Muscle of arm (tissue), 12 donors: ENCODE data around the gene LPIN1. TPM values are rescaled to one million over a fixed set of nuclear protein-coding genes. Genes with fewer than 3 reads are reported as not detected.

Experiments used
- DNase-seq: peaks from one replicate; pipeline ENCODE4 v3.0.0-alpha.2; 2013
- polyA plus RNA-seq, 12 donors: library from polyadenylated mRNA; unstranded; fragments of 120-200 nt; gene quantifications; one replicate each; pipeline ENCODE4 v1.2.1, GENCODE V29; 2013; ENCODE audit not compliant: insufficient read length in 12 of 12

Gene LPIN1
- polyA plus RNA-seq, 12 donors = 13.8 to 207 (median 21.0) TPM

- DNase-seq = peak; percentile 80
Observed at GRCh38 chr2:11863513-11864328, 117.3 kb downstream of the LPIN1 start.

GRCh38 chr2:11864724-11865123, 118.3 kb downstream of the LPIN1 start:
- DNase-seq = no peak

DNA sequence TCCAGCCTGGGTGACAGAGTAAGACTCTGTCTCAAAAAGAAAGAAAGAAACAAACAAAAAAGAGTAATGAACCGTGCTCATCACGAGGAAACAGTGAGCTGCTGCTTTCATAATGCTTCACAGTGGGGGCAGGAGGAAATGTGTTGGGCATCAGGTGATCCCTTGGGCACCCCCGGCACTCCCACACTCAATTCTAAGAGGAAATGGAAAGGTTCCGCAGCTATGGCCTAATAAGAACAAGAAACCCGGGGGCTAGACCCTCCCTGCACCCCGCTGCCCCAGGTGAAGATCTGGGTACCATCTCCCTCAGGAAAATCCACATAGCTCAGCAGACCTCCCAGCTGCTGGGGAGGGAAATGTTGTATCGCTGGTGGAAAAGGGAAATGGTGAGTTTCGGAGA, 118.9 kb downstream of the LPIN1 start:
- no peak for DNase-seq

DNA sequence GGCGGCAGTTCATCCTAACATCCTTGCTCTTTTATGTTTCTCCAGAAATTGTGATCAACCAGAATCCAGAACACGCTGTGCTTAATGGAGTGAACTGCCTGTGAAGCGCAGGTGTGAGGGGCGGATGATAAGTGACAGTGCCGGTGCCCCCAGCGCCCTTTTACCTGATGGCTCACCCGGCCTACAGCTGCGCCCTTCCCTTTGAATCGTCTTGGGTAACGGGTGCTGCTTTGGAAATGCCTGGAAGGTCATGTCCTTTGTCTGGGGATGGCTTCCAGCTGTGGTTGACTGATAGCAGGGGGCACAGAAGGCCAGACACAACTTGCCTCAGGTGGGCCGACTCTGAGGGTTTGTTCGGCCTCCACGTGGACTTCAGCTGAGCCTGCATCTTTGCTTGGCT, 119.4 kb downstream of the LPIN1 start:
- no peak for DNase-seq

- DNase-seq = no peak
Observed at GRCh38 chr2:11866358-11867335, 120.2 kb downstream of the LPIN1 start.

GRCh38 chr2:11867926-11868325, 121.5 kb downstream of the LPIN1 start:
- DNase-seq = no peak

DNA sequence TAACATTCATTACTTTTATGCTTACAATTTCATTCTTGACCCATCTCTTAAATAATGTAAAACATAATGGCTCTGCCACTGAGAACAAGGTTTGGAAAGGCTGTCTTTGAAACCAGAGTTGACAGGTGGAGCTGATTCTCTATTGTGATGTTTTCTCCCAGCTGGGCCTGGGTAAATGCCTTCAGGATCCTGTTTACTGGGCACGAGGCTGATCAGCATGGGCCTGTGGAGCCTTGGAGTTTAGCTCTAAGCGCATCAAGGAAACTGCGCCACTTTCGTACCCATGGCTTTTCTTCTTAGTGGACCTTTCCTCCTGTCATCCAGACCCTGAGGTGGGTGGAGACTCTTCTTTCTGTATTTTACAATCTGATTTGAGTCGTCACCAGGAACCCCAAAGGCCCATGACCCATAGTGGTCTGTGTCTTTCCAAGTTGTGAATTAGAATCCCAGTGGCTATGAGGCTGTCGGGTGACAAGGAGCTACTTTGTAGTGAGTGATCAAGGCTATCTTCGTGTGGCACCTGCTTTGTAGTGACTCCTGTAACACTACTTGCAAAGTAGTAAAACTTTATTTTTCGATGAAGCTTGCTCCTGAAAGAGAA, 123.1 kb downstream of the LPIN1 start:
- no peak for DNase-seq

GRCh38 chr2:11870064-11870463, 123.6 kb downstream of the LPIN1 start:
- no peak for DNase-seq

DNA sequence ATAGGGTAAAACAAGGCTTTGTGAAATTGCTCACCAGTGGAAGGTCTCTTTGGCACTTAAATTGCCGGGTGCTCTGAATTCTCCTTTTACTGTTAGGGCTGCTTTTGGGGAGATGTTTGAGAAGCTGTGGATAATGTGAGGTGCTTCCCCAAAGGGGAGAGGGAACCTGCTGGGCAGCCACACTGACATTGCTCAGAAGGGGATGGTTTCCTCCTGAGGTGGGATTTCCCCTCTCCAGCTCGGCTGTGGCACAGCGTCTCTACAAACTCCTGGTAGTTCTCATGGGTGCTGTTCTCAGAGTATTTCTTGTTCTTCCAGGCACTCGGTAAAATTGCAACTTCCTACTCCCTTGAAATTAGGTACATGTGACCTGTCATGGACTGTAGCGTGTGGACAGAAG, 124.2 kb downstream of the LPIN1 start:
- no peak for DNase-seq

DNA sequence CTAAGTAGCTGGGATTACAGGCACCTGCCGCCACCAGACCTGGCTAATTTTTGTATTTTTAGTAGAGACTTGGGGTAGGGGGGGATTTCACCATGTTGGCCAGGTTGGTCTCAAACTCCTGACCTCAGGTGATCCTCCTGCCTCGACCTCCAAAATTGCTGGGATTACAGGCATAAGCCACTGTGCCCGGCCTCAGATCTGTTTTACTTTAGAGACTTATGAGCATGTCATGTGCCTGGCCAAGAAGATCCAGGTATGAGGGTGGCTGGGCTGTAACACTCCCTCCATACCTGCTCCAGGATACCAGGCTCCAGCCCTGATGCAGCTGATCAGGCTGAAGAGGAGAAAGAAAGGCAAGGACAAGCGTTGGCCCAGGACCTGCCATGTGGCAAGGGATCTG, 125.0 kb downstream of the LPIN1 start:
- no peak for DNase-seq

DNA sequence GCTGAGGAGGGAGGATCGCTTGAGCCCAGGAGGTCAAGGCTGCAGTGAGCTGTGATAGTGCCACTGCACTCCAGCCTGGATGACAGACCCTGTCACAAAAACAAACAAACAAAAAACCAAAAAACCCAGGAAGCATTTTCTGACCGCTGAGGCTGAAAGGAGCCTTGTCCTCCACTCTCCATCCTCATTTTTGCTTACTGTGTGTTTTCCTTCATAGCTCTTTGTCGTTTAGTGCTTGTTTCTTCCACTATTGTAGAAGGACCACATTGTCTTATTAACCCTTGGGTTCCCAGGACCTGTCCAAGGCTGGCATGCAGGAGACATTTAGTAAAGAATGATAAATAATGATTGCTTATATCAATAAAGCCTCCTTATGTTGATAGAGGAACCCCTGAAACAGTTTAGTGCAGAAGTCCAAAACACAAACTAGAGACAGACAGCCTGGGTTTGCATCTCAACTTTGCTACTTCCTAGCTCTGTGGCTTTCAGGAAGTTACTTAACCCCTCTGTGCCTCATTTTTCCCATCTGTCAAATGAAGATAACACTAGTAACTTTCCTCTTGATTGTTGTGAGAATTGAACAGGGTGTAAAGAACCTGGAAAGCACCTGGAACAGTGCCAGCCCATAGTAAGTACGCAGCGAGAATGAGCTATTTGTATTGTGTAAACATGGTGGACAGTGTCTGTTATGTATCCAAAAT, 126.0 kb downstream of the LPIN1 start:
- DNase-seq = no peak

GRCh38 chr2:11872948-11873269, 126.5 kb downstream of the LPIN1 start:
- no peak for DNase-seq

DNA sequence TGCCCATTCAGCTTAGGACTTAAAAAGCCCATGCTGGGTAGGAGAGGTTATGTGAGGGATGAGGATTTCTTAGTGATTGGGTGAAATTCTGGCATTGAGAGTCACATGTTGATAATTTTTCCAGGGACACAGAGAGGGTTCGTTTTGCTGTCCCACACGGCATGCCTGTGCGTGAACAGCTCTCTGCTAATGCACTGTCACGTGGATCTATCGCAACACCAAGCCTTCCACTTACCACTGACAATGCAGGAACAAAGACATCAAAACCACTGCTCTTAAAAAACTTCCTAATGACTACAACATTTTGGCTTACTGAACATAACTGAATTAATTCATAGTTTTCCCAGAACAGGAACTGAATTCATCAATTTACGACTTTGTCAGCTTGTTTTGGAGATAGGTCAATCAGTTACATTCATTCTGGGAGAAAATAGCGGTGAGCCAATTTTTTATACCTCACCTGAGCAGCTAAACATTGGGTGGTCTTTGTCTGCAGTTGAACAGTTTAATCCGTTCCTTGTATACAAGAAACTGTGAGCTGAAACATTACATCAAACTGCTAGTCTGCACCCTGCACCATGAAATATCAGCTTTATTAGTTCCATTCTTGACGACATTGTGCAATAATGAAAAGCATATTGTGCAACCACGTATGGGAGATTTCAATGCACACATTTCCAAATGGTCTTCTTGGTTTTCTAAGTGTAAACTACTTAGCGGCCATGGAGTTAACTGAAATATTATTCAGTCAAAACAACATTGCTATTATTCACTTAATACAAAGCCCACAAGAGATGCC, 127.1 kb downstream of the LPIN1 start:
- DNase-seq = no peak

DNA sequence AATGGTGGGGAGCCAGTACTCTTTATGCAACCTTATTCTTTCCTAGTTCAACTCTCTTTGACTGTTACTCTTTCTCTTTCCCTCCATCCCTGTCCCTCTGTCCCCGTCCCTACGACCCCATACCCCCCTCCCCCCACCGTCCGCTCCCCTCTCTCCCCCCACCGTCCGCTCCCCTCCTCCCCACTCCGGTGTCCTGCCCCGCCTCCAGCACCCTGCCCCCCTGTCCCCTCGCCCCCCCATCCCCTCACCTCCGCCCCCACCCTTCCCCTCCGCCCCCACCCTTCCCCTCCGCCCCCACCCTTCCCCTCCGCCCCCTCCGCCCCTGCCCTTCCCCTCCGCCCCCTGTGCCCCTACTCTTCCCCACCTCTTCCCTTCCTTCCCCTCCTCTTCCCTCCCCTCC, 128.4 kb downstream of the LPIN1 start:
- DNase-seq = no peak

DNA sequence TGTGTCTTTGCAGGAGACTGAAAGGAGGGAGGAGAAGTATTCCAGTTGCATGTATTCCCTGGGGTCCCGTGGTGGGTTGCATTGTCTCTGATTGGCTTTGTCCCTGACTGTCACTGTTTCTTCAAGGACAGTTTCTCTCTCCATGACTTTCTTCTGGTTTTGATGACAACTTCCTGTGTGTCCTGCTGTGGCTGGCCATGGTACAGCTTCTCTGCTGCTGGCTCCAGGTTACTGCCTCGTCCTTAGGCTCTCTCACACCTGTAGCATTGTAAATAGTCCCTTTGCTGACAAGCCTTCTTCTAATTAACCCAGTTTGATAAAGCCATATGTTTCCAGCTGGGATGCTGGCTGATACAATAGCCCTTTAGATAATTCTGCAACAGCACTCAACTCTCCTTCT, 129.0 kb downstream of the LPIN1 start:
- DNase-seq = no peak

DNA sequence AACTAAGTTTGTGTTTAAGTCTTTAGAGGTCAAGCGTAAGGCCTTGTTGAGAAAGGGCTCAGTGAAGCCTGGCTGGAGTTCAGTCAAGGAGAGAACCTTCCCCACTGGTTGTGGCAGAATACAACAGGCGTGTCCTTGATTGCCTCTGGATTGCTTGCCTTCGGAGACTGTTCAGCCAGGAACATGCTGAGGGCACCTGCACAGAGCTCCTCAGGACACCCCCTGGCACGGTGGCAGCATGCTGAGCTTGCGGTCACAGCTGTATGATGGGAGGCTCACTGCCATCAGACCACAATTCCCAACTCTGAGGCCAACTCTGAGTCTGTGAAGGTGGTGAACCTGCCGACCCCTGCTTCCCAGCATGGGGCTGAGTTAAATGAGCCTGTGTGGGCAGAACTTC, 130.0 kb downstream of the LPIN1 start:
- DNase-seq = no peak

DNA sequence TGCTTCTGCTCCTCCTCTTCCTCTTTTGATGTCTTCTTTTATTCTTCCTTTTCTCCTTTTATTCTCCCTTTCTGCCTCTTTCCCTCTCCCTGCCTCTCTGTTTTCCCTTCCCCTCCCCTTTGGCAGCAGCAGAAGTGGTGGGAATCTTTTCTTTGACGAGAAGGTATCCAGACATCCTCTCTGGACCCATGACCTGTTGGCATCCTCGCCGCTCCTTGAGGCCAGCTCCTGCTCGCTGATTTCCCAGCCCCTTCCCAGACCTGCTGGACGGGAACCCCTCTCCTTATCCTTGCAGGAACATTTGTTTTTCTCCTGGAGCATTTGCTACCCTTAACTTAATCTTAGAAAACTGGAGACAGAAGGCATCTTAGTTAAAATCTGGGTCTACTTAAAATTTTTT, 130.5 kb downstream of the LPIN1 start:
- DNase-seq = no peak
